Heart left ventricle (tissue), 13 donors: ENCODE results near the gene MAP3K7CL.

Source experiments
- POLR2A ChIP-seq, 2 donors: fragments of 450-650 bp; IDR thresholded peaks; one replicate each; pipeline ENCODE4 v1.6.1; 2017; ENCODE audit warnings: antibody characterized with exemption in 2 of 2, mild to moderate bottlenecking in 2 of 2, moderate library complexity in 2 of 2
- TF ChIP-seq, protein P1 (sequence below), 12 donors: fragments of 200-600 bp; sonication (generic) in 4 of 12; IDR thresholded peaks; one replicate each; pipeline versions ENCODE4 v1.5.0 to v1.8.0; 2018 to 2022; ENCODE audit warnings: antibody characterized with exemption in 12 of 12, mild to moderate bottlenecking in 5 of 12
- donor health status: ischemic (EF 13 %, LVEDD 7.1; RV severe dilation, severe dysfunction).
- donor health status: DM: no; HTN: yes; CAD: no.
- donor health status: DM: no; HTN: no; CAD: no.
- donor health status: ischemic (EF 25% LVEDD 6.9; RV normal size, moderate dysfunction).
- donor health status: ischemic (EF 25% LVEDD 5.7; RV mildly dilated, moderate dysfunction).
- donor health status: ischemic (EF 35%, LVEDD 5.7; RV mildly dilated, moderate dysfunction).
- donor health status: nonischemic (EF 11% LVEDD 7.7; RV severe dilation, severe dysfunction).
- donor health status: DM: yes; HTN: yes; CAD: no.
- donor health status: PGD.
- donor health status: ischemic (EF 29% LVEDD 5.4; RV normal size, mild dysfunction).
- donor health status: nonischemic (EF 23%, LVEDD 6.1; RV moderate dilation, normal function).

DNA sequence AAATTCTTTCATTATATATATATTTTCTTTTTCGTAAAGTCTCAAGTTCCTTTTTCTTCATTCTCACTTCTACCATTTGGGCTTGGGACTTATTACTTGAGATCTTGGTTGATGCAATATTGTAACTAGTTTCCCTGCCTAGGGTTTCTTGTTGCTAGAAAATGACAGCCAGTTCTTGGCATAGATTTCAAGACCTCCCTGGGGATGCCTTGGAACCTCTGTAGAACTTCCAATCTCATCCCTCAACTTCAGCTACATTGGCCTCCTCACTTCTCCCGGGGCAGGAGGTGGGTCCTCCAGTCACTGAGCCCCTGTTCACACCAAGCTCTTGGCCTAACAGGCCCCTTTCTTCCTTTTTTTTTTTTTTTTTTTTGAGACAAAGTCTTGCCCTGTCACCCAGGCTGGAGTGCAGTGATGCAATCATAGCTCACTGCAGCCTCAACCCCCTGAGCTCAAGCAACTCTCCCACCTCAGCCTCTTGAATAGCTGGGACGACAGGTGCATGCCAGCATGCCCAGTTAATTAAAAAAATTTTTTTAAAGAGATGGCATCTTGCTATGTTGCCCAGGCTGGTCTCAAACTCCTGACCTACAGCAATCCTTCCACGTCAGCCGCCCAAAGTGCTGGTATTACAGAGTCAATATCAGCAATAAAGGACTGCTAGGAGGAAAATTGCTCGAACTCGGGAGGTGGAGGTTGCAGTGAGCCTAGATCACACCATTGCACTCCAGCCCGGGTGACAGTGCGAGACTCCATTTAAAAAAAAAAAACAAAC lies 33.1 kb downstream of the MAP3K7CL start:
- TF ChIP-seq, protein P1, sequence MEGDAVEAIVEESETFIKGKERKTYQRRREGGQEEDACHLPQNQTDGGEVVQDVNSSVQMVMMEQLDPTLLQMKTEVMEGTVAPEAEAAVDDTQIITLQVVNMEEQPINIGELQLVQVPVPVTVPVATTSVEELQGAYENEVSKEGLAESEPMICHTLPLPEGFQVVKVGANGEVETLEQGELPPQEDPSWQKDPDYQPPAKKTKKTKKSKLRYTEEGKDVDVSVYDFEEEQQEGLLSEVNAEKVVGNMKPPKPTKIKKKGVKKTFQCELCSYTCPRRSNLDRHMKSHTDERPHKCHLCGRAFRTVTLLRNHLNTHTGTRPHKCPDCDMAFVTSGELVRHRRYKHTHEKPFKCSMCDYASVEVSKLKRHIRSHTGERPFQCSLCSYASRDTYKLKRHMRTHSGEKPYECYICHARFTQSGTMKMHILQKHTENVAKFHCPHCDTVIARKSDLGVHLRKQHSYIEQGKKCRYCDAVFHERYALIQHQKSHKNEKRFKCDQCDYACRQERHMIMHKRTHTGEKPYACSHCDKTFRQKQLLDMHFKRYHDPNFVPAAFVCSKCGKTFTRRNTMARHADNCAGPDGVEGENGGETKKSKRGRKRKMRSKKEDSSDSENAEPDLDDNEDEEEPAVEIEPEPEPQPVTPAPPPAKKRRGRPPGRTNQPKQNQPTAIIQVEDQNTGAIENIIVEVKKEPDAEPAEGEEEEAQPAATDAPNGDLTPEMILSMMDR (IDR thresholded peaks at IDR 0.05): no peak
- no peak for TF ChIP-seq POLR2A (IDR thresholded peaks at IDR 0.05)
